Stimulated activated CD8-positive, alpha-beta memory T cell treated with anti-CD3 and anti-CD28 coated beads, Interleukin-2, amount 100 ng/mL, for 1 hour (primary cell): ENCODE measurements around the gene MAP4K4.

ENCODE experiments used
- DNase-seq, 2 donors: peaks; one replicate each; pipeline ENCODE4 v3.0.0-alpha.2; 2020; ENCODE audit warnings: low read depth in 2 of 2

Gene MAP4K4

DNA sequence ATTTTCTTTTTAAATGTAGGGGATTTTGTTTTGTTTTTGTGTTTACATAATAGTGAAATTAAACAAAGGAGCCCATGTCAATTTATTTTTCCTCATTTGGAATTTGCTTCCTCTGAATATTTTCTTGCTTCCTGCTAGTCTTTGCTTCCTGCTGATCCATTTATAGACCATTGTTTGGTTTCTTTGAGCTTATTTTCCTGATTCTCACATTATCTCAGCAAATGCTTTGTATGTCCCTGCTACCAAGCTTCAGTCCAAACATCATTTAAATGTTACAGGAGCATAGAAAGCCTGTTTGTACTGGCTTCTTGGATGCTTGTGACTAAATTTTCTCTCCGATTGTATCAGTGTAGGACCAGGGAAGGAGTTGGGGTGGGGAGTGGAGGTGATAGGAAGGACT, 166.9 kb downstream of the MAP4K4 start:
- no peak for DNase-seq

DNA sequence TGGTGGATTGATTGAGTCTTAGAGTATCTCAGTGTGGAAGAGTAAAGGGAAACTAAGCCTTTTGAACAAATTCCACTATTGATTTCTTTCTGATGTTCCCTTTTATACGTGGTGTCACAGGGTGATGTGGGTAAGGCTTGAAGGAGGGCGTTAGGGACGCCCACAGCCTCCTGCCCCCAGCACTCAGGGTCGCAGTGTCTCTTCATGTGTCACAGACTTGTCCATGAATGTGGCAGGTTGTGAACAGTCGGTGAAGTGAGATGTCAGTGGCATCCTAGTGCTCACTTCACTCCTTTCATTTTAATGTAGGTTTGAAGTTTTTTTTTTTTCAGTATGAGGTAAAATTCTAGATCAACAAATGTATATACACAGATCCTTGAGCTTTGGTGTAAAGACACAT, 171.0 kb downstream of the MAP4K4 start:
- DNase-seq, result no peak

DNA sequence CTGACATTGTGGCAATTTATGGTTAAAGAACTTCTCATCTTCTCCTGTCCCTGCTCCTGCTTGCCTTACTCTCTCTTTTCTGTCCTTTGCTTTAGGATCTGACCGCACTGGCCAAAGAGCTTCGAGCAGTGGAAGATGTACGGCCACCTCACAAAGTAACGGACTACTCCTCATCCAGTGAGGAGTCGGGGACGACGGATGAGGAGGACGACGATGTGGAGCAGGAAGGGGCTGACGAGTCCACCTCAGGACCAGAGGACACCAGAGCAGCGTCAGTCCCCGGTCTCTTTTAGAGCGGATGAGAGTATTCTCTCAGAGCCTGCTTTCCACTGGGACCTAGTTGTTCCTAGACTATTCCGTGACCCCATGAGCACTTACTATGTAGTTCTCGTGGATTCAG, 172.0 kb downstream of the MAP4K4 start:
- DNase-seq, result no peak

- DNase-seq, result no peak
Observed at GRCh38 chr2:101870444-101870843, 172.9 kb downstream of the MAP4K4 start.

DNA sequence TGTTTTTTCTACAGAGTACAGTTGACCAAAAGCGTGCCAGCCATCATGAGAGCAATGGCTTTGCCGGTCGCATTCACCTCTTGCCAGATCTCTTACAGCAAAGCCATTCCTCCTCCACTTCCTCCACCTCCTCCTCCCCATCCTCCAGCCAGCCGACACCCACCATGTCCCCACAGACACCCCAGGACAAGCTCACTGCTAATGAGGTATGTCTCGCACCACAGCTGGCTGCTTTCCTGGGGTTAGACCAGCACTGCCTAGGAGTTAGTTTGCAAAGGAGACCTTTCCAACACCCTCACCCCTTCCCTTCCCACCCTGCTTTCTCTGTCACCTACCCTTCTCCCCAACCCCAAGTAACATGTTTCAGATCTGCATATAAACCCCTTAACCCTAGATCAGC, 174.0 kb downstream of the MAP4K4 start:
- DNase-seq, result no peak

GRCh38 chr2:101872480-101872879, 175.0 kb downstream of the MAP4K4 start:
- no peak for DNase-seq

DNA sequence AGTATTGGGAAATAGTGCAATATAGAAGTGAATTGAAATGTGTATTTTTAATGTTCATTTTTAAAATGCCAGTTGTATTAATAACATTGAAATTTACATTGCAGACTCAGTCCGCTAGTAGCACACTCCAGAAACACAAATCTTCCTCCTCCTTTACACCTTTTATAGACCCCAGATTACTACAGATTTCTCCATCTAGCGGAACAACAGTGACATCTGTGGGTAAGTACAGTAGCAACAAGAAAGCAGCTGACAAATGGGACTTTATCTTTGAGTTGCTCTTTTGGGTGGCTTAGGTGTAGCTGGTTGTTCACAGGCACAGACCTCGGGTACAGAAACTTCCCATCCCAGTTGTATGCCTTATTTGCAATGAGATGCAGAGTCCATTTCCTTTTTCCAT, 176.0 kb downstream of the MAP4K4 start:
- no peak for DNase-seq

- DNase-seq, result no peak
Observed at GRCh38 chr2:101874069-101874468, 176.6 kb downstream of the MAP4K4 start.

- DNase-seq, result no peak
Observed at GRCh38 chr2:101879466-101879865, 182.0 kb downstream of the MAP4K4 start.

GRCh38 chr2:101881131-101881530, 183.6 kb downstream of the MAP4K4 start:
- DNase-seq, result no peak

- DNase-seq, result no peak
Observed at GRCh38 chr2:101882769-101883307, 185.3 kb downstream of the MAP4K4 start.

DNA sequence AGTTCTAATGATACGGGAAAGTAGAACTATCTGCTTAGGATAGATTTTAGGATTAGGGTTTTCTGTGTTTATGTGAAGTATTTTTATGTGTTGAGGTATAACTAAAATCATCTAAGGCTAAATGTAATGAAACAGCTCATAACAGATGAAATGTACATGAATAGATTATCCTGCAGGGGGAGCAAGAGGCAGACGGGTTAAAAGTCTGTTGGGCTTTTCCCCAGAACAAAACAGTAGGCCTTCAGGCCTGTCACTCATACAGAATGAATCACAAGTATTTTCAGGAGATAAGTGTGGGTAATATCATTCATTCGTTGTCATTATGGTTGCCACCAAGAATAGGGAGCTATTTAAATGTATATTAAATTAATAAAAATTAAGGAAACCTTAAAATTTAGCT, 186.4 kb downstream of the MAP4K4 start:
- DNase-seq, result no peak

DNA sequence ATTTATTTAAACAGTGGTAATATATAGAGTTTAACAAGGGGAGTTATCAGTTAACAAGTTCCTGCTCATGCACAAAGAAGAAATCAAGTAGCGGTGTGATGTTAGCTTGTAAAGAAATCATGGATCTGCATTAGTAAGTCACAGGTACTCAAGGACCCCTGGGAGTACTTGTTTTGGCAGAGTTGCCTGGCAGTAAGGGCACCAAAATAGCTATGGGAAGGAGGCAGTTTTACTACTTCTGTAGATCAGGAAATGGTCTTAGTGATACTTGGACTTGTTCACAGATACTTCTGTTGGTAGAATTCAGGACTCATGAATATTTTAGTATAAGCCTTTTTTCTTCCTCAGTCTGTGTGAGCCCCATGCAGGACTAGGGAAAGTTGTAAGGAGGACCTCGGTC, 186.9 kb downstream of the MAP4K4 start:
- DNase-seq, result no peak

DNA sequence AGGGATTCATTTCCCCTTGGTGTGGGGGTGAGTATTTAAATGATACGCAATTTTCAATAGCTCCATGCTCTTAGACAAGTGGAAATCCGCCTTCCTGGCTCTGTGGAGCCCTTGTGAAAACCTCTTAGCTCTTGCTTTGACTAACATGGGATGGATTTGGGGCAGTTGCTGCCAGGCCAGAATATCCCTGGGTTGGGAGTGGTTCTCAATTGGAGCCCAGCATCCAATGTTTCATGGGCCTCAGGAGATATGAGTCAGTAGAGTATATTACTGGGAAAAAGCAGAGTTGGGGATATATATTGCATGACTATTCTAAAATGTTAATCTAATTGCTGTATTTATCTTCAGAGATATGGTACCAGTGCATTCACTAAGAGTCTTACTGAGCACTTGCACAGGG, 189.8 kb downstream of the MAP4K4 start:
- no peak for DNase-seq

GRCh38 chr2:101889460-101890098, 192.1 kb downstream of the MAP4K4 start:
- no peak for DNase-seq

DNA sequence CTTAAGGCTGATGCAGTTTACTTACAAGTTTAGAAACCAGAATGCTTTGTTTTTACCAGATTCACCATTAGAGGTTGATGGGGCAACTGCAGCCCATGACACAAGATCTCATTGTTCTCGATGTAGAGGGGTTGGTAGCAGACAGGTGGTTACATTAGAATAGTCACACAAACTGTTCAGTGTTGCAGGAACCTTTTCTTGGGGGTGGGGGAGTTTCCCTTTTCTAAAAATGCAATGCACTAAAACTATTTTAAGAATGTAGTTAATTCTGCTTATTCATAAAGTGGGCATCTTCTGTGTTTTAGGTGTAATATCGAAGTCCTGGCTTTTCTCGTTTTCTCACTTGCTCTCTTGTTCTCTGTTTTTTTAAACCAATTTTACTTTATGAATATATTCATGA, 194.9 kb downstream of the MAP4K4 start:
- DNase-seq, result no peak

DNA sequence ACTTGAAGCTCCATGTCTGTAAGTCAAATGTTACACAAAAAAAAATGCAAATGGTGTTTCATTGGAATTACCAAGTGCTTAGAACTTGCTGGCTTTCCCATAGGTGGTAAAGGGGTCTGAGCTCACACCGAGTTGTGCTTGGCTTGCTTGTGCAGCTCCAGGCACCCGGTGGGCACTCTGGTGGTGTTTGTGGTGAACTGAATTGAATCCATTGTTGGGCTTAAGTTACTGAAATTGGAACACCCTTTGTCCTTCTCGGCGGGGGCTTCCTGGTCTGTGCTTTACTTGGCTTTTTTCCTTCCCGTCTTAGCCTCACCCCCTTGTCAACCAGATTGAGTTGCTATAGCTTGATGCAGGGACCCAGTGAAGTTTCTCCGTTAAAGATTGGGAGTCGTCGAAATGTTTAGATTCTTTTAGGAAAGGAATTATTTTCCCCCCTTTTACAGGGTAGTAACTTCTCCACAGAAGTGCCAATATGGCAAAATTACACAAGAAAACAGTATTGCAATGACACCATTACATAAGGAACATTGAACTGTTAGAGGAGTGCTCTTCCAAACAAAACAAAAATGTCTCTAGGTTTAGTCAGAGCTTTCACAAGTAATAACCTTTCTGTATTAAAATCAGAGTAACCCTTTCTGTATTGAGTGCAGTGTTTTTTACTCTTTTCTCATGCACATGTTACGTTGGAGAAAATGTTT, 196.3 kb downstream of the MAP4K4 start:
- DNase-seq, result no peak

DNA sequence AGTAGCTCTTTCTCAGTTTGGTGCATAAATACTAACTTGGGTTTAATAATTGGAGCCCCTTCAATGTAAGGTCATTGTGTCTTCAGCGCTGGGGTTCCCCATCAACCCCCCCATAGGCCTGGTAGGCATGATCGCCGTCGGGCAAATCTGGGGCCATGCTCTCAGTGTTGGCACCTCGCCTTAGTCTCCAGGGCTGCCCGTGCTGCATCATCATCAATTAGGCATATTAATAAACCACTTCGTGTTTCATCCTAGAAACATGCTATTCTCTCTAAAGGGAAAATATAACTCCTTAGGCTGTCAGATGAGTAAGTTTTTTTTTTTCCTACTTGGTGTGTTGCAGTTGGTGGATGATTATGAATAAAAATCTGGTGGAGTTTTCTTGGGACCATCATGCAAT, 197.5 kb downstream of the MAP4K4 start:
- DNase-seq, result no peak

DNA sequence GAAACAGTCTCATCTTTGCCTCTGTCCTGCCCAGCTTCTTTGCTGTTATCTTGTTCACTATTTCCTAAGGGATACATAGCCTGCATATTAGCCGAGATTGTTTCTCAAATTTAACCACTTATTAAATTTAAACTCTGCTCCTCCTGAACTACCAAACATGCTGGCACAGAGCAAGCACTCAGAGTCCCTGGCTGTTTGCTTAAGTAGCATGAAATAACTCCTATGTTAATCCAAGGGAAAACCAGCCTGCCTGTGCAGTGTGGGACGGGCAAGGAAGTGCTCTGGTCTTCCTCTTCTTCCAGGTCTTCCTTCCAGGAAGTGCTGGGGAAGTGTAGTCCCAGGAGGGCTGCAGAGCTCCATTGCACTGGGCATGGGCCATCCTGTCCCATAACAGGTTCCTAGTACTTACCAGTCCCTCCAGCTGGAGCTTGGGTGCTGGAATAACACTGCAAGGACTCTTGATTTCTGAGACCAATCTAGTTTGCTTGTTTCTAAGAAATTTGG, 198.4 kb downstream of the MAP4K4 start:
- no peak for DNase-seq

DNA sequence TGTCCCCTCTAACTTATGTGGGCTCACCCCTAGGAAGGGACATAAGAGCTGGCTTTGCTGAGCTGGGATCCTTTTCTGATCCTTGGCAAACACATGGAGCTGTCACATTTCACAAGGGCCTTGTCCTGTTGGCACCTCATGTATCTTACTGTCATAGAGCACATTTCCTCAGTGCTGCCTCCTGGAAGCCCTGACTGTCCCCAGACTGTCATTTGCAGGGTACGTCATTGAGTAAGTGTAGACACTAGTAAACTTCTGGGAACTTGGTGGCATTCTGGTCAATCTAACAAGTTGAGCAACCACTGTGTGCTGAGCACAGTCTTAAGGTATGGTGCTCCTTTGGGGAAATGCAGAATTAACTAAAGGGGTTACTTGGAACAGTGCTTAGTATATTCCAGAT, 199.8 kb downstream of the MAP4K4 start:
- DNase-seq, result no peak

DNA sequence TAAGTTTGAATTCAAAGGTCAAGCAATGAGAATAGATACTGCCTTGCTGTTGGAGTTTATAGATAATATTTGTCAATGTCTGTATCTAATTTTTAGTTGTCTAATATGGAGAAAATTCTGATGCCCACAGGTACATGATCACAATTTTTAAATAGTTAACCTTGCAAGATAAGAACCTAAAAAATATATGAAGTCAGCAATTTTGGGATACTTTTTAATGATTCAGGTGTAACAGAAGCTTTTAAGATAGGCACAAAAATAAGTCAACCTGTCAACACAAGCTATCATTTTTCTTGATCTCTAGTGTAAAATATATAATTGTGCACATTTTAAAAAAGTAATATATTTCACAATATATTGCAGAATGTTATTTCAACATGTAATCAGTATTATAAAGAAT, 201.8 kb downstream of the MAP4K4 start:
- no peak for DNase-seq

- DNase-seq, result no peak
Observed at GRCh38 chr2:101899871-101900270, 202.4 kb downstream of the MAP4K4 start.

- no peak for DNase-seq
Observed at GRCh38 chr2:101900375-101900774, 202.9 kb downstream of the MAP4K4 start.
